Cardiac septum (tissue), 1 donor: ENCODE results near the gene ISYNA1. TPM values are rescaled to one million over a fixed set of nuclear protein-coding genes. Genes with fewer than 3 reads are reported as not detected.

Source experiments
- DNase-seq: peaks from one replicate; pipeline ENCODE4 v3.0.0-alpha.2; 2020; ENCODE audit warnings: low spot score
- intact Hi-C: fragments of 100-400 bp; cut with DNase I; formaldehyde crosslinking; loops from one replicate; pipeline ENCODE4 v1.14.0; 2022
- microRNA-seq: library from miRNA; unstranded; fragments of <30 nt; microRNA quantifications from one replicate; pipeline ENCODE4 v1.2.0, GENCODE V29; 2020
- total RNA-seq: library from RNA; stranded (reverse); fragmentation: NEBNext Ultra II Directional; extraction: Animal tissue kit (Norgen Biotek cat#: 25700); gene quantifications from one replicate; pipeline ENCODE4 v1.2.1, GENCODE V29; 2021
- donor health status: DM: no; HTN: no; CAD: no.

The ISYNA1 gene
- total RNA-seq, 1 donor from 2014 or later: 32.9 TPM

GRCh38 chr19:18388100-18388959 is 49.6 kb downstream of the ISYNA1 start:
- intact Hi-C loops: no loop called here
- peak; percentile 95 for DNase-seq

GRCh38 chr19:18386543-18387271 is 51.2 kb downstream of the ISYNA1 start:
- DNase-seq: no peak
- intact Hi-C loops: no loop called here

GRCh38 chr19:18385675-18386542 is 52.0 kb downstream of the ISYNA1 start, which contains the start of gene GDF15:
GDF15 (plus strand) TSS chr19:18386158; CDS start chr19:18386190, 32 bp downstream.
- DNase-seq: peak; percentile 79
- intact Hi-C loops: no loop called here

- intact Hi-C loops: no loop called here
- no peak for DNase-seq
Measured at GRCh38 chr19:18385359-18385674, 52.6 kb downstream of the ISYNA1 start.

GRCh38 chr19:18384775-18385174 is 53.2 kb downstream of the ISYNA1 start:
- no peak for DNase-seq
- intact Hi-C loops: no loop called here

Small RNA genes lying within 50 kb of the gene (microRNA-seq; reads per million reads assigned to microRNA genes)
- gene MIR3189: not detected

Other genes with a start within 250 kb of the ISYNA1 start
- gene MPV17L2, start 244.9 kb downstream of the ISYNA1 start, total RNA-seq: 14.6 TPM
- gene RAB3A, start 234.1 kb downstream of the ISYNA1 start, total RNA-seq: 21.7 TPM
- gene PDE4C, start 211.7 kb downstream of the ISYNA1 start, total RNA-seq: 1.3 TPM
- 1.1 TPM for gene IQCN, start 163.7 kb downstream of the ISYNA1 start, total RNA-seq
- gene JUND, start 156.5 kb downstream of the ISYNA1 start, total RNA-seq: 140 TPM
- gene LSM4, start 115.1 kb downstream of the ISYNA1 start, total RNA-seq: 83.8 TPM
- gene PGPEP1, start 97.5 kb downstream of the ISYNA1 start, total RNA-seq: 45.5 TPM
- 4.3 TPM for gene GDF15, start 52.0 kb downstream of the ISYNA1 start, total RNA-seq
- gene LRRC25, start 40.5 kb downstream of the ISYNA1 start, total RNA-seq: 2.5 TPM
- 47.4 TPM for gene SSBP4, start 18.7 kb downstream of the ISYNA1 start, total RNA-seq
- gene ELL, start 83.9 kb upstream of the ISYNA1 start, total RNA-seq: 9.9 TPM
- 161 TPM for gene FKBP8, start 105.4 kb upstream of the ISYNA1 start, total RNA-seq
- 59.6 TPM for gene KXD1, start 119.7 kb upstream of the ISYNA1 start, total RNA-seq
- 573 TPM for gene UBA52, start 133.7 kb upstream of the ISYNA1 start, total RNA-seq
- 58.9 TPM for gene REX1BD, start 150.7 kb upstream of the ISYNA1 start, total RNA-seq
- 29.6 TPM for gene CRLF1, start 168.7 kb upstream of the ISYNA1 start, total RNA-seq
- 3.0 TPM for gene TMEM59L, start 174.7 kb upstream of the ISYNA1 start, total RNA-seq
- gene KLHL26, start 198.9 kb upstream of the ISYNA1 start, total RNA-seq: 5.4 TPM
- gene CRTC1, start 245.5 kb upstream of the ISYNA1 start, total RNA-seq: 8.8 TPM